ENCODE results near the gene FGD5. TPM values are rescaled to one million over a fixed set of nuclear protein-coding genes. Genes with fewer than 3 reads are reported as not detected.

The FGD5 gene
- total RNA-seq, 1 experiment from 2014 or later, result not detected

- DNase-seq (ENCODE audit: low spot score), result no peak
Measured at GRCh38 chr3:14967285-14967684, 148.5 kb downstream of the FGD5 start.

GRCh38 chr3:14969671-14970070 lies 150.9 kb downstream of the FGD5 start:
- DNase-seq (ENCODE audit: low spot score), result no peak

GRCh38 chr3:14976317-14976716 lies 157.6 kb downstream of the FGD5 start:
- no peak for DNase-seq (ENCODE audit: low spot score)

DNA sequence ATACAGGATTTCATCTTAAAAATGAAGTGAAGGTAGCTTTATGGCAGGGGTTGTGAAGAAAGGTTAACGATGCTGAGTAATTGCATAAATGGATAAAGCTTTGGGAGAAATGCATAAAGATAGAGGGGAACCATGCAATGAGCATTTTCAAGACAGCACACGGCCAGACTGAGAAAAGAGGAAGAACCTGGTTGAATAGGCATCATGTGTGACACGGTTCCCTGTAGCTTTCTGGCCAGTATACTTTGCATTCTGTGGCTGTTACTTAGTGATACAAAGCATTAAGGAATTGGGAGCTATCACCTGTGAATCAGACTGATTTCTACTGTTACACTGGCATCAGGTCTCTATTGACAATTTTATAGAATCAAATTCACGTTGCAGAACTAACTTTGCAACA lies 161.9 kb downstream of the FGD5 start:
- no peak for DNase-seq (ENCODE audit: low spot score)

Other genes with a start within 250 kb of the FGD5 start
- 9.8 and 22.1 TPM in 2 replicates for gene CCDC174, start 167.2 kb upstream of the FGD5 start, total RNA-seq (2014; rRNA removed; shearing (Covaris generic))
- not detected in 2 replicates for gene C3orf20, start 143.8 kb upstream of the FGD5 start, total RNA-seq (2014; rRNA removed; shearing (Covaris generic))
- gene NR2C2, start 128.6 kb downstream of the FGD5 start, total RNA-seq (2014; rRNA removed; shearing (Covaris generic)), result 20.3 and 24.4 TPM in 2 replicates
- 22.3 and 24.8 TPM in 2 replicates for gene MRPS25, start 246.4 kb downstream of the FGD5 start, total RNA-seq (2014; rRNA removed; shearing (Covaris generic))

All from A172 (cell line).